AG09319 (cell line): ENCODE results near the gene DPP10.
"Not testable (repeated sequence)": the region's sequence is repeated elsewhere in the genome, so short reads cannot be mapped to it uniquely, and the experiment has no call there.

Experiments
- DNase-seq: peaks from one replicate; pipeline ENCODE4 v3.0.0-alpha.2; 2010; ENCODE audit warnings: low read depth; ENCODE audit errors: extremely low read depth
- TF ChIP-seq, protein P1 (sequence below): IDR thresholded peaks from 2 replicates; pipeline ENCODE4 v1.5.1; 2011; ENCODE audit warnings: low read depth, mild to moderate bottlenecking, inconsistent platforms, low read length, moderate library complexity

Gene DPP10

DNA sequence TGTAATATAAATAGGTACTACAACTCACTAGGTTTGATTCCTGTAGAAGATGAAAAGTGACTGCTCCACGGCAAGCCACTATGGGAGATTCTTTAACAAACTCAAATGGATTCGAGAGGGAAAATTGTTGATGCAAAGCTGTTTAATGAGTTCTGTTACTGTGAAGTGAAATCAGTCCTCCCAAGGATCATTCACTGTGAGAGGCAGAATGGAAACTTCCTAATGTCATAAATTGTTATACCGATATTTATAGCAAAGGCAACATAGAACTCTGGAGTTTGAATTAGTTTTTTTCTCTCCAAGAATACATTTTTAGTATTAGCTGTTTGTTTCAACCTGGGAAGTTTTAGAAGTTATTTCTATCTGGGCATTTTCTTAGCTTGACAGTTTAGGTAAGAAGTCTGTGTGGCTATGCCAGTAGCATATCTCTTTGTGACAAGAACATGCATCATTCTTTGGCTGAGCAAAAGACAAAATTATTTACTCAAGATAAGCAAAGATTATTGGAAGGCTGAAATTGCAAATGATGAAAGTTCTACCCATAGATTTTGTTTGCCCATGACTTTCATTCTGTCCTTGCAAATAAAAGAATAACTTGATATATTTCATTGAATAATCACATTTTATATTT, 979.7 kb downstream of the DPP10 start:
- DNase-seq: no peak
- TF ChIP-seq, protein P1, sequence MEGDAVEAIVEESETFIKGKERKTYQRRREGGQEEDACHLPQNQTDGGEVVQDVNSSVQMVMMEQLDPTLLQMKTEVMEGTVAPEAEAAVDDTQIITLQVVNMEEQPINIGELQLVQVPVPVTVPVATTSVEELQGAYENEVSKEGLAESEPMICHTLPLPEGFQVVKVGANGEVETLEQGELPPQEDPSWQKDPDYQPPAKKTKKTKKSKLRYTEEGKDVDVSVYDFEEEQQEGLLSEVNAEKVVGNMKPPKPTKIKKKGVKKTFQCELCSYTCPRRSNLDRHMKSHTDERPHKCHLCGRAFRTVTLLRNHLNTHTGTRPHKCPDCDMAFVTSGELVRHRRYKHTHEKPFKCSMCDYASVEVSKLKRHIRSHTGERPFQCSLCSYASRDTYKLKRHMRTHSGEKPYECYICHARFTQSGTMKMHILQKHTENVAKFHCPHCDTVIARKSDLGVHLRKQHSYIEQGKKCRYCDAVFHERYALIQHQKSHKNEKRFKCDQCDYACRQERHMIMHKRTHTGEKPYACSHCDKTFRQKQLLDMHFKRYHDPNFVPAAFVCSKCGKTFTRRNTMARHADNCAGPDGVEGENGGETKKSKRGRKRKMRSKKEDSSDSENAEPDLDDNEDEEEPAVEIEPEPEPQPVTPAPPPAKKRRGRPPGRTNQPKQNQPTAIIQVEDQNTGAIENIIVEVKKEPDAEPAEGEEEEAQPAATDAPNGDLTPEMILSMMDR: no peak

DNA sequence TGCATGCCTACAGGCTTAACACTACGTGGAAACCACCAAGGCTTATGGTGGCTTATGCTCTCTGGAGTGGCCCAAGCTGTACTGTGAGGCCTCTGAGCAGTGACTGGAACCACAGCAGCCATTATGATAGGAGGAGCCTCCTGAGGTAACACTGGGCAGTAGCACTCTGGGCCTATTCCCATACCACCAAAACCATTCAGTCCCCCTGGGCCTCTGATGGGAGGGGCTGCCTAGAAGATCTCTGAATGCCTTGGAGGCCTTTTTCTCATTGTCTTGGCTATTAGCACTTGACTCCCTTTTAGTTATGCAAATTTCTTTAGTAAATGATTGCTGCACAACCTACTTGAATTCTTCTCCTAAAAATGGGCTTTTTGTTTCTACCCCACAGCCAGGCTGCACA, 985.0 kb downstream of the DPP10 start:
- TF ChIP-seq, protein P1: no peak

DNA sequence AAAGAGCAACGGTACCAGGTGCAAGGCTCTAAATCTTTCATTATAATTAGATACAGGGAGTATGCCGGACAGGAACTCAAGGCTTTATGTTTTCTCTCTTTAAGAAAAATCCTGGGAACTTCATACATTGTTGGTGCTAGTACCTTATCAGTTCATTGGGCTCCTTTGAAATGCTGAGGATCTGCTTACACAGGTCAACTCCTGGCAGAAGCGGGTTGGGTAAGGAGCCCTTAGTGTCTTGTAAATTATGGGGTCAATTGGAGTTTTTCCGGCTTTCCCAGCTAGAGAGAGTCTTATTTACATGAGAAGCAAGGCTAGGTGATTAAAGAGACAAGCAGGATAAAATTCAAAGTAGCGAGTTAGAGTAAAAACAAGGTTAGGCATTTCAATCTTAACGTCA, 998.3 kb downstream of the DPP10 start:
- DNase-seq: not testable (repeated sequence)

More for the DNA sequence above, 985.0 kb downstream of the DPP10 start:
- DNase-seq: no peak

DNA sequence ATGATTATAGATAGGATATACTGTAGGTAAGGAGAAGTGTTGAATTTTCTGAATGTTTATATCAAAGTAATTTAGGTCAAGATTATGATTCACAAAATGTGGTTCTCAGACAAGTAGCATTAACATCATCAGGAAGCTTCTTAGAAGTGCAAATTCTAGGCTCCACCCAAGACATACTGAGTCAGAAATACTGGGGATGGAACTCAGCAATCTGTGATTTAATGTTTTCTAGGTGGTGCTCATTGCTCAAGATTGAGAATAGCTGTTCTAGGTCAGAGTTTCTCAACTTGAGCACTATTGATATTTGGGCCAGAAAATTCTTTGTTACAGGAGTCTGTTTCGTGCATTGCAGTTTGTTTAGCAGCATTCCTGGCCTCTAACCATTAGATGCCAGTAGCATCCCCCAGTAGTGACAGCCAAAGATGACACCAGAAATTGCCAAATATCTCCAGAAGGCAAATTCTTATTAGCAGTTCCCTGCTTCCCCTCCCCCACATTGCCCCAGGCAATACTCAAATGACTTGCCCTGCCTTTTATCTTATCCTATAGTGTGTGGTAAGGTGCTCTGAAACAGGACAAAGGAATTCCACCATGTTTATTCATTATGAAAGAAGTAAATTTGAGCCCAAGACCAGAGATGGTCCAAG, 1001.2 kb downstream of the DPP10 start:
- DNase-seq: no peak
- TF ChIP-seq, protein P1: no peak

DNA sequence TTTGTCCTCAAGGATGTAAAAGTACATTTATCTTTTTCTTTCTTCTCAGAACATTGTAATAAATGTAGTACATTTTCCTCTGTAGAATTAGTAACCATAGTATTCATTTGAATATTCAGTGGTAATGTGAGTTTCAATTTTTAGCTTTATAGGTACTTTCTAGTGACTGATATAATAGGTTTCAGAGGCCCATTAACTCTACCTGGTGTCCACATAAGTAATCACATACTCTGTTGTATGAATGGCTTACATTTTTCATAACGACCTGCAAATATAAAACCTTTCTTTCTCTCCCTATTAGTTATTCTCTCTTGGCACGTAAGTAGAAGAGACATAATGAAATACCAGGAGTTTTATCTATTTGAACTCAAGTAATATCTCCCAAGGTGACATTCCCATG, 1017.6 kb downstream of the DPP10 start:
- TF ChIP-seq, protein P1: no peak
- no peak for DNase-seq

DNA sequence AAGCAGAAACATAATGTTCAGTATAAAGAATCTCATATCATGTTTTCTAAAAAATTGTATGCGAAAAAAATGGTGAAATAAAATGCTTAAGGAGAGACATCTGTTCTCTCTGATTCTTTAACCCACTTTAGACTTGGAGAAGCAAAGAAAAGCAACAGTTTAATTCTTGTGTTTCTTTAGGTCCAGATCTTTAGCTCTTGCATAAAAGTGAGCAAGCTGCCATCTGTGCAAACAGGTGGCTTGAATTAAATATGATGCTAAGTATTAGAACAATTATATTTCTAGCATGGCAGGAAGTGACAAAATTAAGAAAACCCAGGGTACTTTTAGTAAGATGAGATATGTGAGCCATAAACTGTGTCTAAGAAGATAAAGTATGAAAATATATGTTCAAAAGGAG, 1038.3 kb downstream of the DPP10 start:
- TF ChIP-seq, protein P1: no peak
- no peak for DNase-seq

DNA sequence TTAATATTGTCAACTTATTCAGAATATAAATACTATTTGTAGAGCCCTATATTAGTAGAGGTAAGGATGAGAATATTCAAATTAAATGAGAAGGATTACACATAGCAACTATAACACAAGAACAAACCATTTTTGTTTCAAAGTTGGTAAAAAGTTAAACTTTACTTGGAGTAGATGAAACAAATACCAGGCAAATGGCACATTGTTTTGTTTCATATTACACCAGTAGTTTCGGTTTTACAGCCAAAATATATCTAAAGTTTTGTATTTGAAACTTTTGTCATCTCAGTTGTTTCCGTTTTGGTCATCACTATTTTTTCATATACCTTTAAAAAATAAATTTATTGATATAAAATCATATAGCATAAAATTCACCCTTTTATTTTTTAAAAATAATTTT, 1039.4 kb downstream of the DPP10 start:
- TF ChIP-seq, protein P1: no peak
- DNase-seq: no peak

DNA sequence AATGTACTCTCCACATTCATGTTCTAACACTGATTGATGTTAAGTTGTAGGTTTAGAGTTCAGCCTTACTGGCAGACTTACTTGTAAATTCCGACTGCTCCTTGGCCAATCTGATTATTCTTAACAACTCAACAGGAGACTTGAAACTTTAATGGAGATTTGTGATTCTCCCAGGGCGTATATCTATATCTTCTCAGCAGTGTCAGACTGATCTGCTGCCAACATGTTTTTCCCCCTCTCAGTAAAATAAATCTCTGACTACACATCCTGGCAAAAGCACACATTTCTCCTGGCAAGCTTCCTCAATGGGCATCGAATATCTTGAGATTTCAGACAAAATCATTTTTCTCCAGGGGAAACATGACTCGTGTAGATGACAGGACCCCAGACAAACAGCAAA, 1041.2 kb downstream of the DPP10 start:
- DNase-seq: no peak
- TF ChIP-seq, protein P1: no peak
